LNCaP clone FGC (cell line): ENCODE results near the gene SIX5.
"Not testable (repeated sequence)": the region's sequence is repeated elsewhere in the genome, so short reads cannot be mapped to it uniquely, and the experiment has no call there.

Source experiments
- DNase-seq: peaks from one replicate; pipeline ENCODE4 v3.0.0-alpha.2; 2011; ENCODE audit warnings: low read depth
- H3K4me3 ChIP-seq: 2 replicates; pipeline ENCODE4 v1.5.1; 2011; ENCODE audit warnings: mild to moderate bottlenecking, low read depth, low read length, control low read depth
- CTCF ChIP-seq: IDR thresholded peaks from 2 replicates; pipeline ENCODE4 v1.5.1; 2012; ENCODE audit warnings: mild to moderate bottlenecking; ENCODE audit not compliant: control insufficient read depth, insufficient read depth; ENCODE audit errors: extremely low read depth

Gene SIX5

GRCh38 chr19:45804140-45804958, 35.3 kb upstream of the SIX5 start:
- no peak for DNase-seq
- H3K4me3 ChIP-seq: no peak overlapping the region
- TF ChIP-seq CTCF: no peak

- no peak overlapping the region for H3K4me3 ChIP-seq
- TF ChIP-seq CTCF: no peak
- DNase-seq: no peak
Observed at GRCh38 chr19:45801603-45802175, 32.6 kb upstream of the SIX5 start.

GRCh38 chr19:45800070-45800553, 31.1 kb upstream of the SIX5 start:
- TF ChIP-seq CTCF: no peak
- no peak for DNase-seq
- no peak overlapping the region for H3K4me3 ChIP-seq

GRCh38 chr19:45799541-45799940, 30.5 kb upstream of the SIX5 start:
- DNase-seq, H3K4me3 ChIP-seq: not testable (repeated sequence)

- DNase-seq: no peak
- no peak overlapping the region for H3K4me3 ChIP-seq
- peak; percentile 51 for TF ChIP-seq CTCF
Observed at GRCh38 chr19:45798995-45799517, 30.0 kb upstream of the SIX5 start.

- no peak for DNase-seq
- no peak overlapping the region for H3K4me3 ChIP-seq
- TF ChIP-seq CTCF: no peak
Observed at GRCh38 chr19:45794627-45795026, 25.6 kb upstream of the SIX5 start.

- no peak overlapping the region for H3K4me3 ChIP-seq
- DNase-seq: no peak
- no peak for TF ChIP-seq CTCF
Observed at GRCh38 chr19:45793876-45794275, 24.8 kb upstream of the SIX5 start.
